H54 (cell line): ENCODE measurements around the gene DDX4.

Experiments
- DNase-seq: peaks from one replicate; pipeline ENCODE4 v3.0.0; 2011; ENCODE audit warnings: low spot score, mixed read lengths; ENCODE audit not compliant: insufficient read length
- FAIRE-seq: peaks from 3 replicates; lab custom pipeline; 2011; peaks lifted over from hg19 to GRCh38; lab: Jason Lieb, UNC
- POLR2A ChIP-seq: IDR thresholded peaks from 2 replicates; pipeline ENCODE4 v1.6.1; 2011; ENCODE audit warnings: low read depth, mild to moderate bottlenecking, low read length

DDX4 gene

DNA sequence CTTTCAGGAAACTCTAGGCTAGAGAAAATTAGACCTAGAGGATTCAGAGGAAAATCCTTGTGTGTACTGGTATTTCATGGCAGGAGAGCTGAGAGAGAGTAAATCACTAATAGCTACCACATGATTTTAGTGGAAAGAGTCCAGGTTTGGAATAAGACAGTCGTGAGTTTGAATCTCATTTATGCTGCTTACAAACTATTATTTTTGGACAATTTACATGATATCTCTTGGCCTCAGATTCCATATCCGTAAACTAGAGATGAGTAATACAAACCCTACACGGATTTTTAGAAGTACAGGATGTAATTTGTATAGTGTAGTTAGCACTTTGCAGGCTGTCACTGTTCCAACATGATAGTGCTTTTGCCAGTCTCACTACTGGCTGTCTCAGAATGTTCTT, 116.0 kb downstream of the DDX4 start:
- DNase-seq (no peak), FAIRE-seq (peak; percentile 58)
- TF ChIP-seq POLR2A = no peak

DNA sequence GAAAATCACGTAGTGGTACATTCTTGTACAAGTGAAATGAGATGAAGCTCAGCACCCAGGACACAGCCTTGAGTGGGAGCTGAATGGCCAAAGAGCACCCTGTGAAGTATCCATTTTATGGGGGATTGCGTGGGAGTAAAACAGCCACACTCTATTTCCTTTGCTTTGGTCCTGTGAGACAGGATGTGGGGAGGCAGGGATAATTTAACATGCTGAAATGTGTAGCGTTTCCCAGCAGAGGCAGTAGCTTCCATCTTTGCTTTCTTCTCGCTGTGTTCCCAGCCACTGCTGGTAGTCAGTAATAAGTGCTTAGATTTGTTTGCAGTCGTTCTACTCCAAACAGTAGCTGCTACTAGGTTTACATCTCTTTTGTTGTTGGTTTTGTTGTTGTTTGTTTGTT, 117.6 kb downstream of the DDX4 start:
- TF ChIP-seq POLR2A = no peak
- FAIRE-seq (no peak), DNase-seq (no peak)

DNA sequence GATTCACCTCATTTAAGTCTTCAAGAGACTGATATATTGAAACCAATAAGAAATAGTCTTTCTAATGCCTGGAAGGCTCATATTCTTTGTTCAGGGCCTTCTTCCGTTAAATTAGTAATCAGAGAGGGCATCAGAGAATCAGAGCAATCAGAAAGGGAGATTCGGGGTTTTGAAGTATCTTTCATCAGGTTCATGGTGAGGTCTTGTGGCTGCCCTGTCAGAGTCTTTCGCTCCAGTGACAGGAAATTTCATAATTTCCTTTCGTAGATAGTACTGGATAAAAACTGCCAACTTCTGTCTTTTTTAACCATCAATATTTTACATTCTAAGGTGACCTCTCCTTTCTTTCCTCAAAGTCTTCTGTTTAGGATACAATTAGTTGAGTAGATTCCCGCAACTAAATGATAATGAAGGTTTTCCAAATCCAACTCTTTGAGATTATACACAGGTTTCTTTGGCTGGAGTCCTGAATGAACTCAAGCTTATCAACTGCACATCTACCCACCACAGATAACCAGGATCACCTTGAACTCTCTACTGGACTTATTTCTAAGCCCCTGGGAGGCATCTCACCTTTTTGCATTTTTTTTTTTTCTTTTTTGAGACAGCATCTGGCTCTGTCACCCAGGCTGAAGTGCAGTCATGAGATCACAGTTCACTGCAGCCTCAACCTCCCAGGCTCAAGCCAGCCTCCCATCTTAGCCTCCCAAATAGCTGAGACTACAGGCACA, 118.8 kb downstream of the DDX4 start:
- FAIRE-seq (no peak), DNase-seq (no peak)
- no peak for TF ChIP-seq POLR2A

DNA sequence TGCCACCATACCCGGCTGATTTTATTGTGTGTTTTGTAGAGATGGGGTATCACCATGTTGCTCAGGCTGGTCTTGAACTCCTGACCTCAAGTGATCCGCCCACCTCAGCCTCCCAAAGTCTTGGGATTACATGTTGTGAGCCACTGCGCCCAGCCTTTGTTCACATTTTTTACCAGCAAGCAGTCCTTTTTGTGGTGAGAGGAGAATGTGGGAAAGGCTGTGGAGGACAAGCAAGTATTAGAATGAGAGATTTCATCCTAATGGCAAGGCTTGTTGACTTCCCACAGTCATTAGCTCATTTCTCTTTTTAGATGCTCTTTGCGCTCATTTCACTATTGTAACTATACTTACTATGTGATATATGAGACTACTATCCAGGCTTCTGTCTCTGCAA, 119.4 kb downstream of the DDX4 start:
- TF ChIP-seq POLR2A = no peak
- no peak for DNase-seq
- FAIRE-seq = no peak

DNA sequence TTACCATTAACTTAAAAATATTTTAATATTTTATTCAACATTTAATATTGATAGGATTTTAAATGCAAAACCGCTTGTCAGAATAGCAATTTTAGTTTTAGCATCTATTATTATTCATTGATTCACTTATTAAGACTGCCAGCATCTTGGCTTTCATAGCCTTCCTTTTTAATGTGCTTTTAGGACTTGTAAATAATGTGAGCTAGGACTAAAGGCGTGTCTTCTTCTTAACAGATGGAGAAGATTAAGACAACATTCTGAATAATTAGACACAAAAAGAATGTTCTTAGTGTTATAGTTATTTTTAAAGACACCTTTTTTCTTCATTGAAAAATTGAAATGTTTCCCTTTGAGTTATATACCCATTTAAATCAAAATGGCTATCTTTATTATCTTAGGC, 120.2 kb downstream of the DDX4 start:
- no peak for DNase-seq
- no peak for TF ChIP-seq POLR2A
- FAIRE-seq = no peak

DNA sequence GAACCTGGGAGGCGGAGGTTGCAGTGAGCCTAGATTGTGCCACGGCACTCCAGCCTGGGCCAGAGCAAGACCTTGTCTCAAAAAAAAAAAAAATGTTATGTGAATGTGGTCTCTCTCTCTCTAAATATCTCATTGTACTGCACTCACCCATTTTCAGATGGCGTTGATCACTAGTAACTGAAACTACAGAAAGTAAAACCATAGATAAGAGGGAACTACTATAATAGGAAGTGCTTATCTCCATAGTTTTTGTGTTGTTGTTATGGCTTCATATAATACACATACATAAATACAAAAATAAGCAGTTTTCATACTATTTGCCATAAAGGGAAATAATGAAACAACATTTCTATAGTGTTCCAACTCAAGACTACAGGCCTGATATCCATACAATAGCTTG, 122.4 kb downstream of the DDX4 start:
- no peak for FAIRE-seq

DNA sequence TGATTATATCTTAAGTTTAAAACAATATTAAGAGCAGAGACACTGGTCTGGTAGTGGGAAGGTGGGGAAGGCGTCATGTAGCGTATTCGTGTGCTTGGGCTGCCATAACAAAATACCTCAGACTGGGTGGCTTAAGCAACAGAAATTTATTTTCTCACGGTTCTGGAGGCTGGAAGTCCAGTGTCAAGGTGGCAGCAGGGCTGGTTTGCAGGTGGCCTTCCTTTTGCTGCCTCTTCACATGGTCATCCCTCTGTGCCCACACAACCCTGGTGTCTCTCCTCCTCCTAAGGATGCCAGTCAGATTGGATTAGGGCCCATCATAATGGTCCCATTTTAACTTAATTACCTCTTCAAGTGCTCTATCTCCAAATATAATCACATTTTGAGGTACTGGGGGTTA, 122.8 kb downstream of the DDX4 start:
- TF ChIP-seq POLR2A = no peak
- no peak for DNase-seq
- no peak for FAIRE-seq

More for the DNA sequence above, 122.4 kb downstream of the DDX4 start:
- no peak for DNase-seq
- TF ChIP-seq POLR2A = no peak

DNA sequence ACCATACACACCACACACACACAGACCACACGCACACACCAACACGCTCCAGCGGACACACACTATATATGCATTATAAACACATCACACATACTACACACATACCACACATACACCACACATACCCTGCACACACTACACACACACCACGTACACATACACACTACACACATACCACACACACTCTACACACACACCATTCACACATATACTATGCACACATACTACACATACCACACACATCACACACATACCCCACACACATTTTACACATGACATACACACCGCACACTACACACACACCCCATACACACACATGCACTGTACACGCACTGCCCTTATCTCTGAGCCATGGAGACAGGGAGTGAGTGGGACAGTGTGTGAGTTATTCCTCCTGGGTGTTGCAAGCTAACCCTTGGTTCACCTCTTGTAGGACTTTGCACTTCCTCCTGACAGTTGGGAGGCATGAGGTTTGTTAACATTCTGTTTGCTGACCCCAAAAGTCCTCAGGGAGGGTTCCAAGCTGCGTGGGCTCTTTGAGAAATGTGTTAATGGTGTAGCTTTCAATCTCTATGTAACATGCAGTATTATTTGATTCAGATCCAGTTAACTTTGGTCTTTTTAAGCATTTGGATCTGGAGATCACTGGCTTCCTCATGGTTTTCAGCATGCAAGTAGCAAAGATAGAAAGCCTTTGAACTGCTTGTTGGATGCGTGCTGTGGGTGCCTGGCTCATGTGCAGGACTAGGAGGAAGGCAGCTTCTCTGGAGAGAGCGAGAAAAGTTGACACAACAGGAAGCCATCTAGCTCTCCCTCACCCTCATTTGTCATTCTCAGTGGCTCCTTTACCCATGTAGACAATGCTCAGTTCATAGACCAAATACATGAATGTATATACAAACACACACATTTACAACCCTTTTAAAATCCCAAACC, 127.0 kb downstream of the DDX4 start:
- DNase-seq = no peak

DNA sequence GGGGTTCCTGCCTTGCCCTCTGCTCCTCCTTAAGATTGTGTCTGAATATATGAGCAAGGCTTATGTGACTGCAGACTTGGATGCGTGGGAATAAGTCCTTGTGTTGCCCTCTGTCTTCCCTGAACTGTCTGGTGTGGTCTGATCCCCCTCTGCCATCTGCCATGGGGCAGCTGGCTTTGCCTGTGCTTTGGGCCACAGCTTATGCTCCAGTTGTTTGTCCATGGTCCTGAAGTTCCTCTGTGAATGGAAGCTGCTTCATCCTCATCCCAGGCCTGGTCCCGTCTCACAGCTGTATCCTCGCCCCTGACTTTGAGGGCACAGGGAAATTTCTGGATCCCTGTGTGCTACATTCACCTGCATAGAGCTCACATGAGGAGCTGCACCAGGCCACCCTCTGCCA, 128.0 kb downstream of the DDX4 start:
- no peak for TF ChIP-seq POLR2A
- FAIRE-seq = no peak
- DNase-seq = no peak

More for the DNA sequence above, 127.0 kb downstream of the DDX4 start:
- FAIRE-seq = no peak
- no peak for TF ChIP-seq POLR2A

DNA sequence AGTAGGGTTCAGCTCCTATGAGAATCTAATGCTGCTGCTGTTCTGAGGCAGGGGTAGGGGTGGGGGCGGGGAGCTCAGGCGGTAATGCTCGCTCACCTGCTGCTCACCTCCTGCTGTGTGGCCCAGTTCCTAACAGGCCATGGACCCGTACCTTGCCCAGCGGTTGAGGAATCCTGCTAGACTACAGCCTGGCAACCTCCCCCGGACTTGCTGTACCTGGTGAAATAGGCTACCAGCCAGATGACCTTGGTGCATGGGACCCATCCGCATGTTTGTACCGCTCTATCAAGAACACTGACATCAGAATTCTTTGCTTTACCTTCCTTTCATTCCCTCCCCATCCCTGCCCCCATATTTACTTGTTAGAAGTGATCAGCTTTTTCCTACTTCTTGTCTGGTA, 128.6 kb downstream of the DDX4 start:
- DNase-seq (no peak), FAIRE-seq (no peak)
- TF ChIP-seq POLR2A = no peak
